Measurements from ENCODE around the gene PPP1R37. TPM values are rescaled to one million over a fixed set of nuclear protein-coding genes. Genes with fewer than 3 reads are reported as not detected.
A peak's percentile ranks its signal among the peaks of the same experiment; 100 is the strongest.

Gene PPP1R37
- total and polyA plus RNA-seq, 2 of the 13 experiments (the other 11 are each of a cell fraction or from before 2014, with no cell fraction given): 9.0 to 14.3 TPM

- TF ChIP-seq HIVEP1 (CRISPR knock-in tag; IDR thresholded peaks at IDR 0.05) (0 out of 2 replicates have a peak, but pooled peaks have one; percentile 26), HNF4A (CRISPR knock-in tag; IDR thresholded peaks at IDR 0.05) (peak; percentile 58), ARNT2 (CRISPR knock-in tag; IDR thresholded peaks at IDR 0.05; ENCODE audit: low read depth) (no peak), ZNF276 (CRISPR knock-in tag; IDR thresholded peaks at IDR 0.05; ENCODE audit: low read depth) (0 out of 2 replicates have a peak, but pooled peaks have one; percentile 2), ZNF710 (CRISPR knock-in tag; IDR thresholded peaks at IDR 0.05; ENCODE audit: borderline replicate concordance) (0 out of 2 replicates have a peak, but pooled peaks have one; percentile 22), SNAPC4 (CRISPR knock-in tag; IDR thresholded peaks at IDR 0.05) (no peak), ZNF619 (CRISPR knock-in tag; IDR thresholded peaks at IDR 0.05) (0 out of 2 replicates have a peak, but pooled peaks have one; percentile 0), IRF9 (CRISPR knock-in tag; IDR thresholded peaks at IDR 0.05; ENCODE audit: borderline replicate concordance) (0 out of 2 replicates have a peak, but pooled peaks have one; percentile 0), THRA (CRISPR knock-in tag; IDR thresholded peaks at IDR 0.05; ENCODE audit: borderline replicate concordance) (peak; percentile 46; the same call in 1 of the 2 replicates), ZNF296 (CRISPR knock-in tag; conservative IDR thresholded peaks at IDR 0.05) (0 out of 2 replicates have a peak, but pooled peaks have one; percentile 3)
These were observed 46.6 kb upstream of the PPP1R37 start (continued) for GRCh38 chr19:45046355-45046754.

All from HepG2 (cell line).